ENCODE data around the gene ADPRS. TPM values are rescaled to one million over a fixed set of nuclear protein-coding genes. Genes with fewer than 3 reads are reported as not detected.

Gene ADPRS
- total RNA-seq, 2 donors from 2014 or later, result 16.4 to 18.6 TPM

Other genes with a start within 250 kb of the ADPRS start
- gene AGO1, start 205.7 kb upstream of the ADPRS start, total RNA-seq, result 10 to 100 TPM; 25.3 to 27.9 TPM
- gene AGO3, start 157.8 kb upstream of the ADPRS start, total RNA-seq, result 10 to 100 TPM; 27.6 to 45.5 TPM
- not detected for gene TEKT2, start 4.8 kb upstream of the ADPRS start, total RNA-seq
- gene COL8A2, start 36.3 kb downstream of the ADPRS start, total RNA-seq, result 10 to 100 TPM; 33.2 to 35.9 TPM
- 10 to 100 TPM; 51.4 to 54.7 TPM for gene TRAPPC3, start 60.6 kb downstream of the ADPRS start, total RNA-seq
- gene MAP7D1, start 67.3 kb downstream of the ADPRS start, total RNA-seq, result 100 to 1,000 TPM; 130 to 167 TPM
- 10 to 100 TPM; 76.6 to 79.1 TPM for gene THRAP3, start 135.6 kb downstream of the ADPRS start, total RNA-seq
- gene SH3D21, start 217.5 kb downstream of the ADPRS start, total RNA-seq, result 1 to 10 TPM; 1.6 to 2.8 TPM
- 10 to 100 TPM; 38.0 to 39.5 TPM for gene EVA1B, start 234.8 kb downstream of the ADPRS start, total RNA-seq

All from posterior vena cava (tissue), 2 donors.